Calu3 (cell line): ENCODE results near the gene SPSB1. TPM values are rescaled to one million over a fixed set of nuclear protein-coding genes. Genes with fewer than 3 reads are reported as not detected.

Experiments used
- BruUV-seq: library from RNA; stranded (reverse); fragments of 400-500 nt; replicated peaks from 2 replicates; lab custom pipeline; 2021; lab: Mats Ljungman, UMichigan
- CTCF ChIA-PET: fragments of 300-600 bp; sonication (Branson Sonifier 250); formaldehyde crosslinking; loops from one replicate; lab custom pipeline; 2022; ENCODE audit warnings: antibody characterized with exemption; lab: Charles Lee
- DNase-seq: peaks from one replicate; pipeline ENCODE4 v3.0.0; 2022
- H3K27ac Mint-ChIP-seq: one replicate; pipeline ENCODE4 v1.8.0; 2022; ENCODE audit warnings: mixed read lengths; ENCODE audit not compliant: unreplicated experiment
- H3K27me3 Mint-ChIP-seq: one replicate; pipeline ENCODE4 v1.8.0; 2022; ENCODE audit warnings: mixed read lengths; ENCODE audit not compliant: unreplicated experiment
- H3K36me3 Mint-ChIP-seq: one replicate; pipeline ENCODE4 v1.8.0; 2022; ENCODE audit warnings: mild to moderate bottlenecking, moderate library complexity, mixed read lengths; ENCODE audit not compliant: insufficient read depth, unreplicated experiment
- H3K4me1 Mint-ChIP-seq: one replicate; pipeline ENCODE4 v1.8.0; 2022; ENCODE audit warnings: mild to moderate bottlenecking, low read depth, mixed read lengths; ENCODE audit not compliant: unreplicated experiment
- H3K4me3 Mint-ChIP-seq: one replicate; pipeline ENCODE4 v1.8.0; 2022; ENCODE audit warnings: mild to moderate bottlenecking, low read depth, moderate library complexity, mixed read lengths; ENCODE audit not compliant: unreplicated experiment
- H3K9me3 Mint-ChIP-seq: one replicate; pipeline ENCODE4 v1.8.0; 2022; ENCODE audit warnings: low read depth, mixed read lengths; ENCODE audit not compliant: unreplicated experiment
- intact Hi-C: fragments of 100-400 bp; cut with micrococcal nuclease; formaldehyde crosslinking; loops from one replicate; pipeline ENCODE4 v1.10.0; 2022; ENCODE audit not compliant: unreplicated experiment
- total RNA-seq: library from RNA; stranded (reverse); gene quantifications from 2 replicates; pipeline ENCODE4 v1.2.3, GENCODE V29; 2022
- TF ChIP-seq, protein P1 (sequence below): fragments of 200-600 bp; IDR thresholded peaks from one replicate; pipeline ENCODE4 v1.8.0; 2022; ENCODE audit warnings: antibody characterized with exemption; ENCODE audit not compliant: unreplicated experiment

The SPSB1 gene
- total RNA-seq, 1 experiment from 2014 or later = 4.9 TPM

DNA sequence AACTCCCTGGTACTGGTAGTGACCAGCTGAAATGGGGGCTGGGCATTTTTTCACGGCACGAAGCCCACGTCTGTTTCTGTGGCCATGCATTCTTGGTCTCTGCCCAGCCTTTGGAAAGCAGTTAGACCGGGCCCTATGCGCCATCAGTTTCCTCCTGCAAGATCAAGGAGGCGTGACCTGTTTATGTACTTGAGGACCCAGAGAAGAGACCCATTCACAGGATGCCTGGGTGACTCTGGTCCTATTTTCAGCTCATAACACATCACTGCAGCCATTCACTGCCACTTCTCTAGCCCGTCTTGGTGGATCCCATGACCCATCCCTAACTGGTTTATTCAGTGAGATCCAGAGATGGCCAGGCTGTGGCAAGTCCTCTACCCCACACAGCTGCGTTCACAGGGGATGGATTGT, 70.4 kb downstream of the SPSB1 start:
- no TSS peak for BruUV-seq
- intact Hi-C loops = no loop called here
- Mint-ChIP-seq H3K36me3 (no peaks in the 10 kb centered on the region), H3K27ac (no peak overlapping the region), H3K9me3 (no peaks in the 10 kb centered on the region), H3K27me3 (no peaks in the 10 kb centered on the region), H3K4me3 (no peak overlapping the region), H3K4me1 (no peaks in the 10 kb centered on the region)
- TF ChIP-seq, protein P1, sequence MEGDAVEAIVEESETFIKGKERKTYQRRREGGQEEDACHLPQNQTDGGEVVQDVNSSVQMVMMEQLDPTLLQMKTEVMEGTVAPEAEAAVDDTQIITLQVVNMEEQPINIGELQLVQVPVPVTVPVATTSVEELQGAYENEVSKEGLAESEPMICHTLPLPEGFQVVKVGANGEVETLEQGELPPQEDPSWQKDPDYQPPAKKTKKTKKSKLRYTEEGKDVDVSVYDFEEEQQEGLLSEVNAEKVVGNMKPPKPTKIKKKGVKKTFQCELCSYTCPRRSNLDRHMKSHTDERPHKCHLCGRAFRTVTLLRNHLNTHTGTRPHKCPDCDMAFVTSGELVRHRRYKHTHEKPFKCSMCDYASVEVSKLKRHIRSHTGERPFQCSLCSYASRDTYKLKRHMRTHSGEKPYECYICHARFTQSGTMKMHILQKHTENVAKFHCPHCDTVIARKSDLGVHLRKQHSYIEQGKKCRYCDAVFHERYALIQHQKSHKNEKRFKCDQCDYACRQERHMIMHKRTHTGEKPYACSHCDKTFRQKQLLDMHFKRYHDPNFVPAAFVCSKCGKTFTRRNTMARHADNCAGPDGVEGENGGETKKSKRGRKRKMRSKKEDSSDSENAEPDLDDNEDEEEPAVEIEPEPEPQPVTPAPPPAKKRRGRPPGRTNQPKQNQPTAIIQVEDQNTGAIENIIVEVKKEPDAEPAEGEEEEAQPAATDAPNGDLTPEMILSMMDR = no peak
- CTCF ChIA-PET = no interaction called here
- DNase-seq = no peak

DNA sequence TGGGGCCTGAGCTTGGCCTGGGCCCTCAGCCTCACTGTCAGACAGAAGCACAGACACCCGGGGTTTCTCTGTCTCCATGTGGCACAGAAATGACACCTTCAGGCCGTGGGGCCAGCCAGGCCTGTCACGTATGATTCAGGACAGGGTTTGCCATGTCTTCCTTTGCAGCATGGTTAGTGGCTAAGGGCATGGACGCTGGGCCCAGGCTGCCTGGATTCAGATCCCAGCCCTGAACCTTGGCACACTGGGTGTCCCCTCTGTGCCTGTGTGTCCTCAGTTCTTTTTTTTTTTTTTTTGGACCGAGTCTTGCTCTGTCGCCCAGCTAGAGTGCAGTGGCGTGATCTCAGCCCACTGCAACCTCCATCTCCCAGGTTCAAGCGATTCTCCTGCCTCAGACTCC, 73.6 kb downstream of the SPSB1 start:
- TF ChIP-seq, protein P1 = no peak
- no peaks in the 10 kb centered on the region for H3K9me3 Mint-ChIP-seq
- CTCF ChIA-PET = no interaction called here
- no peak overlapping the region for H3K27ac Mint-ChIP-seq
- BruUV-seq = no TSS peak
- no peaks in the 10 kb centered on the region for H3K36me3 Mint-ChIP-seq
- no peak overlapping the region for H3K4me3 Mint-ChIP-seq
- intact Hi-C loops = no loop called here
- DNase-seq = no peak
- H3K4me1 Mint-ChIP-seq = no peaks in the 10 kb centered on the region
- no peaks in the 10 kb centered on the region for H3K27me3 Mint-ChIP-seq

DNA sequence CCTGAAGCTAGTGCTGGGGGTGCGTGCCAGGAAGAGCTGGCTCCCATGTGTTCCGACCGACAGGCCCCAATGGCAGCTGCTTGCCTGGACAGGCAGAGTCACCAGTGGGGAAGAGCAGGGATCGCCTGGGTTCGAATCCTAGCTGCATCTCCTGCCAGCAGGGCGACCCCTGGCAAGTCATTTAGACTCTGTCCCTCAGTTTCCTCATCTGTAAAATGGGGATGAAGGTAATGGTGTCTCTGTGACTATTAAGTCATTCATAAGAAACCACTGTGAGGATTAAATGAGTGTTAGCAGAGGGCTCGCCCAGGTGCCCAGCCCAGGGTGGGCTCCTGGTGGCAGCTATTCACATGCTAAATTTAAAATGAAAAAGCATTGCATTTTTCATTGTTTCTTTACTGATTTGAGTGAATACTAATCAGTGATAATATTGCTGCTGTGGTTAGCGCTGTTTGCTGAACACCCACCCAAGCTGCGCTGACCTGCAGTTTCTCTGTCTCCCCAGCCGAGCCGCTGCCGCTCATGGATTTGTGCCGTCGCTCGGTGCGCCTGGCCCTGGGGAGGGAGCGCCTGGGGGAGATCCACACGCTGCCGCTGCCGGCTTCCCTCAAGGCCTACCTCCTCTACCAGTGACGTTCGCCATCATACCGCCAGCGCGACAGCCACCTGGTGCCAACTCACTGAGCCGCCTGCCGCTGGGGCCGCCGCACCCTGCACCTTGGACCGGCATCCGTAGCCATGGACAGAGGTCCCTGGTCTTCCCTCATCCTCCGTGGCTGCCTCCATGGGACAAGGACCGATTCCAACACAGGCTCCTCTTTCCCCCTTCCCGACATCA, 74.5 kb downstream of the SPSB1 start:
- no peaks in the 10 kb centered on the region for H3K9me3 Mint-ChIP-seq
- no peaks in the 10 kb centered on the region for H3K36me3 Mint-ChIP-seq
- no peak overlapping the region for H3K4me3 Mint-ChIP-seq
- TF ChIP-seq, protein P1 = no peak
- no TSS peak for BruUV-seq
- intact Hi-C loops = no loop called here
- DNase-seq = no peak
- no peaks in the 10 kb centered on the region for H3K4me1 Mint-ChIP-seq
- H3K27me3 Mint-ChIP-seq = no peaks in the 10 kb centered on the region
- H3K27ac Mint-ChIP-seq = no peak overlapping the region
- CTCF ChIA-PET = no interaction called here

DNA sequence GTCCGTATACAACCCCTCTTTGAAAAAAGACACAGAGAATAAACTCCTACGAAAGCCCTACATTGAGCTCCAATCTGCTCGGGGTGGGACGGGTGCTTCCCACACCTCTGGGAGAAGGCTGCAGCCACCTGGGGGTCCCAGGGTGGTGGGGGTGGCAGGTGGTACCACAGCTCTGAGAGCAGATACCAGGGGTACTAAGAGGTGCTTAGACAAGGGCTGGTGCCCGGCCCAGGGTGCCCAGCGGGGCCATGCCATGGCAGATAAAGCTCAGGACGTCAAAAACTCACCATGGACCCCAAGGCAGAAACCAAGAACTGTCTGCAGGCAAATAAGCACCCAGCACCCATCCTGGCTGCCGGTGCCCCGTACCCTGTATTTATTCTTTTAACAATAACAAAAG, 75.1 kb downstream of the SPSB1 start:
- TF ChIP-seq, protein P1 = no peak
- CTCF ChIA-PET = no interaction called here
- intact Hi-C loops = no loop called here
- no TSS peak for BruUV-seq
- Mint-ChIP-seq H3K4me1 (no peaks in the 10 kb centered on the region), H3K27ac (no peak overlapping the region), H3K9me3 (no peaks in the 10 kb centered on the region), H3K27me3 (no peaks in the 10 kb centered on the region), H3K4me3 (no peak overlapping the region), H3K36me3 (no peaks in the 10 kb centered on the region)
- DNase-seq = no peak
